ENCODE measurements around the gene PRL.

Gene PRL

GRCh38 chr6:22238861-22239260 is 58.0 kb downstream of the PRL start:
- Histone ChIP-seq H2AFZ (ENCODE audit: low read depth, low read length) (no peak overlapping the region), H3K23ac (ENCODE audit: low read length in 2 of 2) (no peak overlapping the region), H3K18ac (ENCODE audit: low read depth in 1 of 2, low read length in 2 of 2) (no peak overlapping the region), H3K4me3 (ENCODE audit: insufficient read depth in 1 of 2, low read depth in 1 of 2, low read length in 2 of 2) (no peak overlapping the region), H2BK120ac (ENCODE audit: low read depth, low read length) (no peak overlapping the region), H3K14ac (ENCODE audit: low read length in 2 of 2) (no peak overlapping the region), H3K9ac (ENCODE audit: low read length) (no peak overlapping the region), H3K4me1 (ENCODE audit: control insufficient read depth, insufficient read depth, low read depth, low read length) (peaks cover 2% of the 10 kb centered on the region), H2BK12ac (ENCODE audit: low read length in 2 of 2) (no peak overlapping the region), H4K91ac (ENCODE audit: low read length) (no peak overlapping the region), H3K27ac (ENCODE audit: low read length, poor library complexity, severe bottlenecking) (no peak overlapping the region), H4K8ac (ENCODE audit: low read length) (no peak overlapping the region), H3K4ac (ENCODE audit: low read depth in 1 of 2, low read length in 2 of 2) (no peak overlapping the region), H3K36me3 (ENCODE audit: control insufficient read depth in 1 of 2, insufficient read depth in 2 of 2, low read depth in 1 of 2, low read length in 2 of 2) (no peaks in the 10 kb centered on the region), H2AK5ac (ENCODE audit: low read length, severe bottlenecking) (no peak overlapping the region), H2BK15ac (ENCODE audit: low read depth, poor library complexity, severe bottlenecking) (no peak overlapping the region), H3K4me2 (ENCODE audit: low read length, poor library complexity, severe bottlenecking) (no peak overlapping the region), H3K79me1 (replicated peaks; ENCODE audit: low read length, poor library complexity, severe bottlenecking) (no peaks in the 10 kb centered on the region), H3K27me3 (ENCODE audit: control insufficient read depth in 1 of 2, insufficient read depth in 1 of 2, low read length in 2 of 2) (no peaks in the 10 kb centered on the region), H2BK5ac (ENCODE audit: low read depth, low read length, poor library complexity, severe bottlenecking) (no peak overlapping the region), H3K9me3 (ENCODE audit: control insufficient read depth, low read length) (no peaks in the 10 kb centered on the region)
- DNase-seq: no peak
- WGBS: 98% methylated on average over 2 of the region's 4 CpGs

DNA sequence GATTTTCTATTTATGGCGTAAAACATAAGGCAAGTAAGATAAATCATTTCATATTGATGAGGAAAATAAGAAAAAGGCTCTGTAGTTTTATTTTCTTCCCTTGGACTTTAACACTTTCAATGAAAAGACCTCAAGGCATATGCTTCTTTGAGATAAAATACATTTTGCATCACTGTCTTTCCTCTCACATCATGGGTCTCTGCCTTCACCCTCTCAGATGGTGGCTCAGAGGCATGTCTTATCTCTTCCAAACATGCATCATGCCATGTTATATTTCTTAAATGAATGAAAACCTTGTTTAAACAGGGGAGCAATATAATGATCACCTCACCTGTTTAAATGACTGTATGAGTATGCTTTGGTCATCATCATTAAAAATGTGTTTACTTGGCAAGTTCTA is 59.3 kb downstream of the PRL start:
- no peak overlapping the region for H3K27ac ChIP-seq (ENCODE audit: low read length, poor library complexity, severe bottlenecking)
- no peak overlapping the region for H2BK12ac ChIP-seq (ENCODE audit: low read length in 2 of 2)
- H3K79me1 ChIP-seq (replicated peaks; ENCODE audit: low read length, poor library complexity, severe bottlenecking): no peaks in the 10 kb centered on the region
- H3K9me3 ChIP-seq (ENCODE audit: control insufficient read depth, low read length): no peaks in the 10 kb centered on the region
- H2BK5ac ChIP-seq (ENCODE audit: low read depth, low read length, poor library complexity, severe bottlenecking): no peak overlapping the region
- no peak overlapping the region for H3K4me2 ChIP-seq (ENCODE audit: low read length, poor library complexity, severe bottlenecking)
- H3K4me3 ChIP-seq (ENCODE audit: insufficient read depth in 1 of 2, low read depth in 1 of 2, low read length in 2 of 2): no peak overlapping the region
- no peak for DNase-seq
- no peak overlapping the region for H4K8ac ChIP-seq (ENCODE audit: low read length)
- H3K23ac ChIP-seq (ENCODE audit: low read length in 2 of 2): no peak overlapping the region
- no peak overlapping the region for H2BK15ac ChIP-seq (ENCODE audit: low read depth, poor library complexity, severe bottlenecking)
- no peaks in the 10 kb centered on the region for H3K27me3 ChIP-seq (ENCODE audit: control insufficient read depth in 1 of 2, insufficient read depth in 1 of 2, low read length in 2 of 2)
- no peaks in the 10 kb centered on the region for H3K36me3 ChIP-seq (ENCODE audit: control insufficient read depth in 1 of 2, insufficient read depth in 2 of 2, low read depth in 1 of 2, low read length in 2 of 2)
- H3K14ac ChIP-seq (ENCODE audit: low read length in 2 of 2): no peak overlapping the region
- H2AK5ac ChIP-seq (ENCODE audit: low read length, severe bottlenecking): no peak overlapping the region
- H3K4me1 ChIP-seq (ENCODE audit: control insufficient read depth, insufficient read depth, low read depth, low read length): peaks cover 2% of the 10 kb centered on the region
- H3K18ac ChIP-seq (ENCODE audit: low read depth in 1 of 2, low read length in 2 of 2): no peak overlapping the region
- H2BK120ac ChIP-seq (ENCODE audit: low read depth, low read length): no peak overlapping the region
- H4K91ac ChIP-seq (ENCODE audit: low read length): no peak overlapping the region
- no peak overlapping the region for H3K9ac ChIP-seq (ENCODE audit: low read length)
- no peak overlapping the region for H2AFZ ChIP-seq (ENCODE audit: low read depth, low read length)
- no peak overlapping the region for H3K4ac ChIP-seq (ENCODE audit: low read depth in 1 of 2, low read length in 2 of 2)
- no CpG with 5 or more reads among the region's 1 CpG for WGBS

Data from mesenchymal stem cell (in vitro differentiated cells and primary cell).